Bronchial epithelial cell (primary cell): Measurements from ENCODE around the gene INPP4B. TPM values are rescaled to one million over a fixed set of nuclear protein-coding genes. Genes with fewer than 3 reads are reported as not detected.

Source experiments
- DNase-seq: peaks from one replicate; pipeline ENCODE4 v3.0.0-alpha.2; 2010; ENCODE audit warnings: low read depth
- FAIRE-seq: peaks from 2 replicates; lab custom pipeline; 2011; peaks lifted over from hg19 to GRCh38; lab: Jason Lieb, UNC
- H3K27me3 ChIP-seq: 2 replicates; pipeline ENCODE4 v1.5.1; 2011; ENCODE audit warnings: low read length; ENCODE audit not compliant: control insufficient read depth, insufficient read depth
- H3K36me3 ChIP-seq: 2 replicates; pipeline ENCODE4 v1.5.1; 2011; ENCODE audit warnings: low read length; ENCODE audit not compliant: control insufficient read depth, insufficient read depth
- H3K4me3 ChIP-seq: 2 replicates; pipeline ENCODE4 v1.5.1; 2011; ENCODE audit warnings: mild to moderate bottlenecking, low read depth, low read length, control low read depth
- total RNA-seq: library from RNA; depleted of rRNA; stranded (reverse); fragments of >200 nt; gene quantifications from 2 replicates; pipeline ENCODE4 v1.2.1, GENCODE V29; 2014
- TF ChIP-seq, protein P1 (sequence below): IDR thresholded peaks from 2 replicates; pipeline ENCODE4 v1.5.1; 2011; ENCODE audit warnings: mild to moderate bottlenecking, moderate library complexity, low read length, control low read depth, inconsistent platforms; ENCODE audit not compliant: insufficient read depth, severe bottlenecking

INPP4B gene
- total RNA-seq, 1 donor from 2014 or later: 74.8 TPM

DNA sequence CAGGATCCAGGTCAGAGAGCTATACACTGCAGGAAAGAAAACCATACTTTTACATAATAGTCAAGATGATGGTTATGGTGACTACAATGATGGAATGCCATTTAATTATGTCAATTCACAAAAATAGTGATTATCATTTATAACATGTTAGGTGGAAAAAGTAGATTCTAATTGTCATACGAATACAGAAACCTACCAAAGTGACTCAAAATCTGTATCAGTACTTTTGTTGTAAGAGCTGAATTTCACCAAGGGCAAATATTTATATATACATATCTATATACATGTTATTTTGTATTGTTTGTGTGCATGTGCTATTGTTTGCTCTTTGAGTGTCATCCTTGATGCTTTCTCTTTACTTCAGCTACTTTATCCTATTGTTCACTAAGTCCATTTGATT lies 485.4 kb downstream of the INPP4B start:
- DNase-seq (no peak), FAIRE-seq (no peak)
- H3K4me3 ChIP-seq: no peak overlapping the region
- H3K36me3 ChIP-seq: no peaks in the 10 kb centered on the region
- TF ChIP-seq, protein P1, sequence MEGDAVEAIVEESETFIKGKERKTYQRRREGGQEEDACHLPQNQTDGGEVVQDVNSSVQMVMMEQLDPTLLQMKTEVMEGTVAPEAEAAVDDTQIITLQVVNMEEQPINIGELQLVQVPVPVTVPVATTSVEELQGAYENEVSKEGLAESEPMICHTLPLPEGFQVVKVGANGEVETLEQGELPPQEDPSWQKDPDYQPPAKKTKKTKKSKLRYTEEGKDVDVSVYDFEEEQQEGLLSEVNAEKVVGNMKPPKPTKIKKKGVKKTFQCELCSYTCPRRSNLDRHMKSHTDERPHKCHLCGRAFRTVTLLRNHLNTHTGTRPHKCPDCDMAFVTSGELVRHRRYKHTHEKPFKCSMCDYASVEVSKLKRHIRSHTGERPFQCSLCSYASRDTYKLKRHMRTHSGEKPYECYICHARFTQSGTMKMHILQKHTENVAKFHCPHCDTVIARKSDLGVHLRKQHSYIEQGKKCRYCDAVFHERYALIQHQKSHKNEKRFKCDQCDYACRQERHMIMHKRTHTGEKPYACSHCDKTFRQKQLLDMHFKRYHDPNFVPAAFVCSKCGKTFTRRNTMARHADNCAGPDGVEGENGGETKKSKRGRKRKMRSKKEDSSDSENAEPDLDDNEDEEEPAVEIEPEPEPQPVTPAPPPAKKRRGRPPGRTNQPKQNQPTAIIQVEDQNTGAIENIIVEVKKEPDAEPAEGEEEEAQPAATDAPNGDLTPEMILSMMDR: no peak
- no peaks in the 10 kb centered on the region for H3K27me3 ChIP-seq

DNA sequence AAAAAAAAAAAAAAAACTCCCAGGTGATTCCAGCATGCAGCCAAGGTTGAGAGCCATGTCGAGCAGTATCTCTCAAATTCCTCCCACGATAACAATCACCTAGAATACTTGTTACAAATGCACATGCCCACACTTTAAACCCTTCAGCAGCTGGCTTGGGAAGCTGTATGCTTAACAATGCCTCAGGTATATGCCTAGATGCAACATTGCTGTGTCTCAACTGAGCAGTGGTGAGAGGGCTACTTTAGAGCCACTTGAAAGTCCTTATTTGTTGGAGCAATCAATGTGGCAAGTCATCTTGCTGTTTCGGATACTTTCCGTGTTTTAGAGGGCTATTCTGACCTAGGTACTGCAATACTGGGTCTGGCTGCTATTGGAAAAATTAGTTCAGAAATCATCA lies 487.4 kb downstream of the INPP4B start:
- no peak for DNase-seq
- Histone ChIP-seq H3K27me3 (no peaks in the 10 kb centered on the region), H3K36me3 (no peaks in the 10 kb centered on the region), H3K4me3 (no peak overlapping the region)
- peak; percentile 47 for FAIRE-seq
- TF ChIP-seq, protein P1: no peak

DNA sequence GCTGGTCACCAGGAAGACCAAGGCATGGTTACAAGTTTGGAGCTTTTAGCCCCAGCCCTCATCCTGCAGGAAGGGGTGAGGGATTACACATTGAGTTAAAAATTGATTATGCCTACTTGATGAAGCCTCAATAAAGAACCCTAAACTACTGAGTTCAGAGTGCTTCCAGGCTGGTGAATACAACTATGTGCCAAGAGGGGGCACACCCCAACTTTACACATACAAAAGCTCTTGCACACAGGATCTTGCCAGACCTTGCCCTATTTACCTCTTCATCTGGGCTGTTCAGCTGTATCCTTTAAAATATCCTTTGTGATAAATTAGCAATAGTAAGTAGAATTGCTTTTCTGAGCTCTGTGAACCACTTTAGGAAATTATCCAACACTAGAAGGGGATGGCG lies 489.3 kb downstream of the INPP4B start:
- DNase-seq (no peak), FAIRE-seq (no peak)
- Histone ChIP-seq H3K4me3 (no peak overlapping the region), H3K36me3 (no peaks in the 10 kb centered on the region), H3K27me3 (no peaks in the 10 kb centered on the region)
- TF ChIP-seq, protein P1: no peak

DNA sequence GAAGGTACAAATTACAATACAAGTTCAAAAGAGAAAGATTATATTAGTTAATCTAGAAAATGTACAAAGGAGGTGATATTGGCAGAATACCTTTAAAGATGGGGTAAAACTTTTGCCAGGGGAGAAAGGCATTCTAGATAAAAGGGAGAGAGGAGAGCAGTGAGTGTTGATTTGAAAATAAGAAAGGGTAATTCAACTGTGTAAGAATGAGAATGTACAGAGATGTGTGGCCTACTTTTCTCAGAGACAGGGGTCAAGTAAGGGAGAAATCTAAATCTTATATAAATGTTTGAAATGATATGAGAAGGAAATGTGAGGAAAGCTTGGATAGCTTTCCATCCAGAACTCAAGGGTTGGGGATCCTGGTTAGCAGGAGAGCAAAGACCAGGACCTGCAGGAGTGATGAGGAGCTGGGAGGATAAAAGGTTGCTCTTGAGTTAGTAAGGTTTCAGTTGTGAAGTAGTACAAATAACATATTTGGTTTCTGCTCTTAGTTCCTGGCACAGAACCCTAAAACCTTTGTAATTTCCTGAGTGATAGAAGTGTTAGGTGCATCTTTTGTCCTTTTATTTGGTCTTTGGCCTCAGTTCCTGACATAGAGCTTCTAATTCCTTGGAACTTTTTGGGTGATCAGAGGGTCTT lies 489.9 kb downstream of the INPP4B start:
- TF ChIP-seq, protein P1: no peak
- H3K4me3 ChIP-seq: no peak overlapping the region
- DNase-seq: no peak
- no peak for FAIRE-seq
- H3K36me3 ChIP-seq: no peaks in the 10 kb centered on the region
- H3K27me3 ChIP-seq: no peaks in the 10 kb centered on the region

DNA sequence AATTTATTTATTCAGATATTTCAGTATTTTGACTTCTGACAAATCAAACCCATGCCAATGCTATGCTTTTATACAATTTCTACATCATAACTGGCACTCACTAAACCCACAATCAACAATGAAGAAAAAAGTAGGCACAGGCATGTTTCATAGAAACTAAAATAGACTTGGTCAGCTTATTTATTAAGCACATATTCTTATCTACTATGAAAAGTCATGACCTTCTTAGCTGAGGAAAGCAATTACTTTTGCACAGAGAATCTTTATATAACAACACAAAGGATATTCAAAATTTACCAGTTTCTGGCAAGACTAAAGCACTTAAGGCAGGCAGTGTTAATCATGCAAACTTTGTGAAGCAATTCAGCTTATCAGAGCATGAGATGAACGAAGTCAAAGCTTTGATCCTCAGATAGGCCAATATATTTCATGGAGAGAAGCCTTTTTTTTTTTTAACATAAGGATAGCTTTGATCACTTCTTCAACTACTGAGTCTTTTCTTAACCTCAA lies 490.6 kb downstream of the INPP4B start:
- H3K27me3 ChIP-seq: no peaks in the 10 kb centered on the region
- FAIRE-seq: no peak
- TF ChIP-seq, protein P1: no peak
- no peak overlapping the region for H3K4me3 ChIP-seq
- no peak for DNase-seq
- H3K36me3 ChIP-seq: no peaks in the 10 kb centered on the region
